ENCODE measurements around the gene SPEF1.

The SPEF1 gene

DNA sequence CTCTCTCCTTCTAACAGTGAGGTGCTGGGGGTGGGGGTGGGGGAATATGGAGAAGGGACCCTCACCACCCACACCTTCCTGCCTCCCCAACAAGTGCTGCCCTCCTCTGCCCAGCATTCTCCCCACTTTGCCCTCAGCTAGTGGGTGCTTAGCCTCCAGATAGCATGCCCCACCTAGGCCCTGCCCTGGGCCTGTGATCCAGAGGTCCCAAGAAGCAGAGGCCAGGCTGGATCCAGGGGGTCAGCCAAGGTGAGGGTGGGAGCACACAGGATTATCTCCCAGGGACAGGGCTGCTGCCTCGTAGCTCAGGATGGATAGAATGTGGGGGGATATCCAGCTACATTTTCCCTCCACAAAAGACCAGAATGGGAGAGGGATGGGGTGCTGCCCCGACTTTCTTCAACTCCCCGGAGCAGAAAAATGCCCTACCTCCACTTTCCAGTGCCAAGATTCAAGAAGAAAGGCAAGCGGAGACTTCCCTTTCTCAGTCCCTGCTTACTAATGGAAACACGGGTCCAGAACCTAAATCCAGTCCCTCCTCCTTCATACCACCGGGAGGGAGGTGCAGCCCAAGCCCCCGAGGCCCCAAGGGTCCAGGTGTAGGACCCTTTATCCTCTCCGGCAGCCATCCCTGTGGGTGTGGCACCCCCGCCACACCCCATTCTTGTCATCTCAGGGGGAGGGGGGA, 14.7 kb downstream of the SPEF1 start:
- Histone ChIP-seq H3K4me2 (peak overlapping the region; percentile 76), H4K20me1 (ENCODE audit: insufficient read depth) (no peaks in the 10 kb centered on the region), H2AFZ (ENCODE audit: low read depth) (no peak overlapping the region), H3K4me1 (ENCODE audit: low read depth, poor library complexity, severe bottlenecking) (peaks cover 5% of the 10 kb centered on the region), H3K9ac (peak overlapping the region; percentile 60; the same call in 1 of the 2 replicates), H3K27ac (no peak overlapping the region), H3K4me3 (IDR thresholded peaks at IDR 0.05; ENCODE audit: insufficient read depth, low read depth, low read length) (no peak overlapping the region), H3K36me3 (ENCODE audit: insufficient read depth) (no peaks in the 10 kb centered on the region), H3K79me2 (ENCODE audit: insufficient read depth, low read depth) (no peaks in the 10 kb centered on the region), H3K27me3 (ENCODE audit: insufficient read depth, low read depth) (no peaks in the 10 kb centered on the region)
- TF ChIP-seq, protein P1, sequence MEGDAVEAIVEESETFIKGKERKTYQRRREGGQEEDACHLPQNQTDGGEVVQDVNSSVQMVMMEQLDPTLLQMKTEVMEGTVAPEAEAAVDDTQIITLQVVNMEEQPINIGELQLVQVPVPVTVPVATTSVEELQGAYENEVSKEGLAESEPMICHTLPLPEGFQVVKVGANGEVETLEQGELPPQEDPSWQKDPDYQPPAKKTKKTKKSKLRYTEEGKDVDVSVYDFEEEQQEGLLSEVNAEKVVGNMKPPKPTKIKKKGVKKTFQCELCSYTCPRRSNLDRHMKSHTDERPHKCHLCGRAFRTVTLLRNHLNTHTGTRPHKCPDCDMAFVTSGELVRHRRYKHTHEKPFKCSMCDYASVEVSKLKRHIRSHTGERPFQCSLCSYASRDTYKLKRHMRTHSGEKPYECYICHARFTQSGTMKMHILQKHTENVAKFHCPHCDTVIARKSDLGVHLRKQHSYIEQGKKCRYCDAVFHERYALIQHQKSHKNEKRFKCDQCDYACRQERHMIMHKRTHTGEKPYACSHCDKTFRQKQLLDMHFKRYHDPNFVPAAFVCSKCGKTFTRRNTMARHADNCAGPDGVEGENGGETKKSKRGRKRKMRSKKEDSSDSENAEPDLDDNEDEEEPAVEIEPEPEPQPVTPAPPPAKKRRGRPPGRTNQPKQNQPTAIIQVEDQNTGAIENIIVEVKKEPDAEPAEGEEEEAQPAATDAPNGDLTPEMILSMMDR (conservative IDR thresholded peaks at IDR 0.05; ENCODE audit: low read depth, low read length): no peak

DNA sequence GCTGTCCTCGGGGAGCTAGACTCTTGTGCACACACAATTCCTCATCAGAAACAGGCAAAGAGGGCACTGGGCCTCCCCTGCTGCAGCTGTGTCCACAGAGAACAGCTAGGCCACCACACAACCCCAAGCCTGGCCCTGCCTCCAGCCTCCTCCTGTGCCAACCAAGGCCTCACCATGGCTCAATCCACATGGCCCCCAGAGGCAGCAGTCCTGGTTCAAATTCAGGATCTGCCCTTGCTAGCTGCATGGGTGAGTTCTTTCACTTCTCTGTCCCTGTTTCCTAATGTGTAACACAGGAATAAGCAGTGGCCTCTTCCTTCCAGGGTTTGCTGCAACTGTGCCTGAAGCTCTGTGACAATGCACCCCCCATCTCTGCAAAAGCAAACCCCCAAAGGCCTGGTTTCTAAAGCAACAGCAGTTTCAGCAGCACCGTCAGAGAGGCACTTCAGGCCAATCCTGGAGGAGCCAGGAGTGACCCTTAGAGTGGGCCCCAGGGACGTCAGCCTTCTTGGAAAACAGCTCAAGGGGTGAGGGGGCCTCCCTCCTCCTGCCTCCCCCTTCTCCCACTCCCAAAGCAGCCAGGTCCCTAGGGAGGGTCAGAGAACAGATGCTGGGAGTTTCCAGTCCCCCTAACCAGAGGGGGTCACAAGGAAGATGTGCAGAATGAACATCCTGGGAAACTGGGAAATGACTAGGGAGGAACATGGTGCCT, 15.9 kb downstream of the SPEF1 start:
- no peak overlapping the region for H2AFZ ChIP-seq (ENCODE audit: low read depth)
- H3K27me3 ChIP-seq (ENCODE audit: insufficient read depth, low read depth): no peaks in the 10 kb centered on the region
- no peak overlapping the region for H3K27ac ChIP-seq
- no peaks in the 10 kb centered on the region for H3K36me3 ChIP-seq (ENCODE audit: insufficient read depth)
- H4K20me1 ChIP-seq (ENCODE audit: insufficient read depth): no peaks in the 10 kb centered on the region
- no peaks in the 10 kb centered on the region for H3K79me2 ChIP-seq (ENCODE audit: insufficient read depth, low read depth)
- TF ChIP-seq, protein P1 (conservative IDR thresholded peaks at IDR 0.05; ENCODE audit: low read depth, low read length): no peak
- no peak overlapping the region for H3K9ac ChIP-seq
- H3K4me2 ChIP-seq: no peak overlapping the region
- H3K4me3 ChIP-seq (IDR thresholded peaks at IDR 0.05; ENCODE audit: insufficient read depth, low read depth, low read length): no peak overlapping the region
- H3K4me1 ChIP-seq (ENCODE audit: low read depth, poor library complexity, severe bottlenecking): peaks cover 5% of the 10 kb centered on the region

DNA sequence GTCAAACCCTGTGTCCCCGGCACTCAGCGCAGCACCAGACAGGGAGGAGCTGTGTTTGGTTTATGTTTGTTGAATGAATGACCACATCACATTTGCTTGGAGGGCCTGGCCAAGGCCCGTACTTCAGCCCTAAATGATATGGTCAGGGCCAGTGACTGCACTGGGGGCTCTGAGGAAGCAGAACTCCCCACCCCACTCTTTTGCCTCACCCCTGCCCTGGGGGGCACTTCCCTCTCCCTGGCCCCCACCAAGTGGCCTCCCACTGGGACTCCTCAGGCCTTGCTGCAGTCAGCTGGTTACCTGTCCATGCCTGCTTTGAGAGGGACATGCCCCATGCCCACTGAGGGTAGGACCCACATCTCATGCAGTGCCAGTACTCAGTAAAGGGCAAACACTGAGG, 16.6 kb downstream of the SPEF1 start:
- Histone ChIP-seq H3K27ac (no peak overlapping the region), H4K20me1 (ENCODE audit: insufficient read depth) (no peaks in the 10 kb centered on the region), H2AFZ (ENCODE audit: low read depth) (no peak overlapping the region), H3K4me3 (IDR thresholded peaks at IDR 0.05; ENCODE audit: insufficient read depth, low read depth, low read length) (no peak overlapping the region), H3K27me3 (ENCODE audit: insufficient read depth, low read depth) (no peaks in the 10 kb centered on the region), H3K9ac (no peak overlapping the region), H3K79me2 (ENCODE audit: insufficient read depth, low read depth) (no peaks in the 10 kb centered on the region), H3K4me2 (no peak overlapping the region), H3K36me3 (ENCODE audit: insufficient read depth) (no peaks in the 10 kb centered on the region), H3K4me1 (ENCODE audit: low read depth, poor library complexity, severe bottlenecking) (peaks cover 5% of the 10 kb centered on the region)
- TF ChIP-seq, protein P1 (conservative IDR thresholded peaks at IDR 0.05; ENCODE audit: low read depth, low read length): no peak

DNA sequence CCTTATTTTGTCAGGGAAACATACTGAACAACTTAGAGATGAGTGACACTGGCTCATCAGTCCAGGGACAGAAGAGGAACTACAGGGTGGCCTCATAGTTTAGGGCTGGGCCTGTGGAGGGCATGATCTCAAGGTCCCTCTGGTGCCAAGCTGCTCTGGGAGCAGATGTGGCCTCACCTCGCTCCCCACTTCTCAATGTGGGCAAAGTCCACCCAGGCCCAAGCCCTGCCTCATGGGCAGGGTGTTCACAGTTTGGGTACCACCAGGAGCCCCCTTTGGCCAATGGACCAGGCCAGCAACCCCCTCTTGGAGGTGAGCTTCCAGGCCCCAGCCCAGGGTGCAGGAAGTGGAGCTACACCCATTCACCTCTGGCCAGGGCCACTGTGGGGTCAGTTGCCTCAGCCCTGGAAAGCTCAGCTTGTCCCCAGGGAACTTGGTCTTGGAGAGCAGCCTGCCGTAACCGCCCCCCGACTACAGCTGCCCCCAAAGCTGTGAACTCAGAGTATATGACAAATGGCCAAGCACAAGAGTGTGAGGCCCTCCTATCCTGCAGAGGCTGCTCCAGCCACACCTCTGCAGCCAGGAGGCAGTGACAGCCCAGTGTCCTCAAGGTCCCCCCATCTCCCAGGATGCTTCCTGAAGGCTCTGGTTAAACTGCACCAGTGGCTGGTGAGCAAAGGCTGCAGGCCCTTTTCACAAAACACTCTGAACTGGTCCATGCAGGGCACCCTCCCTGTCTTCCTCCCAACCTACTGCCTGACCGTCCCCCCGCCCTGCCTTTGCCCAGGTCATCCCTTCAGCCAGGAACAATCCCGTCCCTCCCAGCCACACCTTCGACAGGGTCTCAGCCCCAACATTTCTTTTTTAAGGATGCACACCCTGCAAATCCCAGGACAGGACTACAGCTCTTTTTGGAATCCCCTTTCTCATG, 17.3 kb downstream of the SPEF1 start:
- H3K79me2 ChIP-seq (ENCODE audit: insufficient read depth, low read depth): no peaks in the 10 kb centered on the region

More for the DNA sequence above, 17.3 kb downstream of the SPEF1 start:
- H3K27me3 ChIP-seq (ENCODE audit: insufficient read depth, low read depth): no peaks in the 10 kb centered on the region
- H3K4me3 ChIP-seq (IDR thresholded peaks at IDR 0.05; ENCODE audit: insufficient read depth, low read depth, low read length): no peak overlapping the region
- TF ChIP-seq, protein P1 (conservative IDR thresholded peaks at IDR 0.05; ENCODE audit: low read depth, low read length): no peak
- peaks cover 2% of the 10 kb centered on the region for H3K4me1 ChIP-seq (ENCODE audit: low read depth, poor library complexity, severe bottlenecking)
- no peak overlapping the region for H3K27ac ChIP-seq
- H3K4me2 ChIP-seq: no peak overlapping the region
- H4K20me1 ChIP-seq (ENCODE audit: insufficient read depth): no peaks in the 10 kb centered on the region
- H3K36me3 ChIP-seq (ENCODE audit: insufficient read depth): no peaks in the 10 kb centered on the region
- H2AFZ ChIP-seq (ENCODE audit: low read depth): no peak overlapping the region
- H3K9ac ChIP-seq: no peak overlapping the region
